Parathyroid adenoma (tissue), 2 donors: ENCODE data around the gene VIL1.
A peak's percentile ranks its signal among the peaks of the same experiment; 100 is the strongest.

Experiments used
- H2AFZ ChIP-seq: fragments of 300-600 bp; sonication (generic); one replicate; pipeline ENCODE4 v1.7.0; 2017; ENCODE audit warnings: antibody characterized with exemption, mild to moderate bottlenecking
- H3K27ac ChIP-seq: fragments of 300-600 bp; sonication (generic); one replicate; pipeline ENCODE4 v1.7.0; 2017
- H3K27me3 ChIP-seq: fragments of 300-600 bp; sonication (generic); one replicate; pipeline ENCODE4 v1.7.0; 2017; ENCODE audit warnings: low read length; ENCODE audit not compliant: control insufficient read depth, insufficient read depth
- H3K36me3 ChIP-seq: fragments of 300-600 bp; sonication (generic); one replicate; pipeline ENCODE4 v1.7.0; 2017; ENCODE audit warnings: low read length; ENCODE audit not compliant: control insufficient read depth, insufficient read depth
- H3K4me1 ChIP-seq: fragments of 300-600 bp; sonication (generic); one replicate; pipeline ENCODE4 v1.7.0; 2017; ENCODE audit warnings: control low read depth
- H3K4me2 ChIP-seq: fragments of 300-600 bp; sonication (generic); one replicate; pipeline ENCODE4 v1.7.0; 2017; ENCODE audit warnings: low read length
- H3K4me3 ChIP-seq: fragments of 300-600 bp; sonication (generic); one replicate; pipeline ENCODE4 v1.7.0; 2017; ENCODE audit warnings: low read depth, low read length
- H3K79me2 ChIP-seq: fragments of 300-600 bp; sonication (generic); one replicate; pipeline ENCODE4 v1.7.0; 2017; ENCODE audit warnings: control low read depth
- H3K9ac ChIP-seq: fragments of 300-600 bp; sonication (generic); one replicate; pipeline ENCODE4 v1.7.0; 2017; ENCODE audit warnings: mild to moderate bottlenecking
- H3K9me3 ChIP-seq: fragments of 300-600 bp; sonication (generic); one replicate; pipeline ENCODE4 v1.7.0; 2017; ENCODE audit warnings: low read length; ENCODE audit not compliant: control insufficient read depth
- TF ChIP-seq, protein P1 (sequence below): fragments of 300-600 bp; sonication (generic); IDR thresholded peaks from one replicate; pipeline ENCODE4 v1.7.0; 2017; ENCODE audit warnings: antibody characterized with exemption, mild to moderate bottlenecking
- donor health status: primary hyperparathyroidism.

The VIL1 gene

GRCh38 chr2:218405086-218405745 lies 13.7 kb upstream of the VIL1 start:
- Histone ChIP-seq H2AFZ (no peak overlapping the region), H3K27me3 (no peaks in the 10 kb centered on the region), H3K9ac (no peak overlapping the region), H3K79me2 (peaks cover 7% of the 10 kb centered on the region), H3K27ac (peak overlapping the region; percentile 85), H3K4me1 (peaks cover 17% of the 10 kb centered on the region), H3K9me3 (no peaks in the 10 kb centered on the region), H3K4me2 (peak overlapping the region; percentile 56), H3K4me3 (no peak overlapping the region), H3K36me3 (no peaks in the 10 kb centered on the region)
- TF ChIP-seq, protein P1, sequence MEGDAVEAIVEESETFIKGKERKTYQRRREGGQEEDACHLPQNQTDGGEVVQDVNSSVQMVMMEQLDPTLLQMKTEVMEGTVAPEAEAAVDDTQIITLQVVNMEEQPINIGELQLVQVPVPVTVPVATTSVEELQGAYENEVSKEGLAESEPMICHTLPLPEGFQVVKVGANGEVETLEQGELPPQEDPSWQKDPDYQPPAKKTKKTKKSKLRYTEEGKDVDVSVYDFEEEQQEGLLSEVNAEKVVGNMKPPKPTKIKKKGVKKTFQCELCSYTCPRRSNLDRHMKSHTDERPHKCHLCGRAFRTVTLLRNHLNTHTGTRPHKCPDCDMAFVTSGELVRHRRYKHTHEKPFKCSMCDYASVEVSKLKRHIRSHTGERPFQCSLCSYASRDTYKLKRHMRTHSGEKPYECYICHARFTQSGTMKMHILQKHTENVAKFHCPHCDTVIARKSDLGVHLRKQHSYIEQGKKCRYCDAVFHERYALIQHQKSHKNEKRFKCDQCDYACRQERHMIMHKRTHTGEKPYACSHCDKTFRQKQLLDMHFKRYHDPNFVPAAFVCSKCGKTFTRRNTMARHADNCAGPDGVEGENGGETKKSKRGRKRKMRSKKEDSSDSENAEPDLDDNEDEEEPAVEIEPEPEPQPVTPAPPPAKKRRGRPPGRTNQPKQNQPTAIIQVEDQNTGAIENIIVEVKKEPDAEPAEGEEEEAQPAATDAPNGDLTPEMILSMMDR = no peak

- no peak overlapping the region for H3K9ac ChIP-seq
- peak overlapping the region; percentile 85 for H3K27ac ChIP-seq
- H3K4me2 ChIP-seq = peak overlapping the region; percentile 56
- peaks cover 7% of the 10 kb centered on the region for H3K79me2 ChIP-seq
- no peaks in the 10 kb centered on the region for H3K27me3 ChIP-seq
- H3K4me1 ChIP-seq = peaks cover 17% of the 10 kb centered on the region
- no peaks in the 10 kb centered on the region for H3K9me3 ChIP-seq
- H3K36me3 ChIP-seq = no peaks in the 10 kb centered on the region
- H2AFZ ChIP-seq = peak overlapping the region; percentile 40
- peak overlapping the region; percentile 43 for H3K4me3 ChIP-seq
- TF ChIP-seq, protein P1 = no peak
Observed at GRCh38 chr2:218405746-218406208, 13.1 kb upstream of the VIL1 start.

DNA sequence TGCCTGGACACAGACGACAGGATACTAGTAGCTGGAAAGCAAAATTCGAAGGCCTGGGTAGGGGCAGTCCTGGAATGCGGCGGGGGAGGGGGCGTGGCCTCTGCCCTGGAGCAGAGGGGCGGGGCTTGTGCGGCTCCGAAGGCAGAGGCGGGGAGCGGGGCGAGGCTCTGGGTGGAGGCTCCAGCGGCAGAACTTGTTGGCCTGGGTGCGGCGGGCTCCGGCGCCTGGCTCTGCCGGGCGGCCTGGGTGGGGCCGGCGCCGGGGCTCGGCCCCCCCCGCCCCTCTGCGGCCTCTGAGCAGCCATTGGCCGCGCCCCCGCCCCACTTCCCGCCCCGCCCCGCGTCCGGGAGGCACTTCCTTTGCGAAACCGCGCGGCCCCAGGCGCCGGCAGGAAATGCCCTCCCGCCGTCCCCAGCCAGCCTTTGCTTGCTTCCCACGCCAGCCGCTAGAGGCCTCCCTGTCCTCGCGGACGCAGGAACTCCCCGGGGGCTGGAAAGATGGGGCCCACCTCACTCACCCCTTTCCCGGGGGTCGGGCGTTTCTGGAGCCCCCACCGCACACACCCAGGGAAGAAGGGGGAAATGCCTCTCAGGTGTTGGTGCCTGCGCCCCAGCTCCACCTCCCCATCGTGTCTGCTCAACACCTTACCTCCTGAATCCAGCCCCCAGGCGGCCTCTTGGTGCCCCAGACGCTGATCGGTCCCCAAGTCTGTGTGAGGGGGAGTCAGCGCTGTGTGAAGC lies 12.5 kb upstream of the VIL1 start:
- H3K9me3 ChIP-seq = no peaks in the 10 kb centered on the region
- no peaks in the 10 kb centered on the region for H3K36me3 ChIP-seq
- peak overlapping the region; percentile 96 for H2AFZ ChIP-seq
- H3K4me1 ChIP-seq = peaks cover 16% of the 10 kb centered on the region
- H3K4me3 ChIP-seq = peak overlapping the region; percentile 43
- no peaks in the 10 kb centered on the region for H3K27me3 ChIP-seq
- peaks cover 7% of the 10 kb centered on the region for H3K79me2 ChIP-seq
- H3K27ac ChIP-seq = peak overlapping the region; percentile 85
- H3K9ac ChIP-seq = no peak overlapping the region
- TF ChIP-seq, protein P1 = peak; percentile 85
- H3K4me2 ChIP-seq = peak overlapping the region; percentile 83

GRCh38 chr2:218406949-218407618 lies 11.8 kb upstream of the VIL1 start:
- Histone ChIP-seq H3K4me2 (peak overlapping the region; percentile 83), H3K4me3 (peak overlapping the region; percentile 42), H3K79me2 (peaks cover 4% of the 10 kb centered on the region), H3K9me3 (no peaks in the 10 kb centered on the region), H3K27me3 (no peaks in the 10 kb centered on the region), H3K36me3 (no peaks in the 10 kb centered on the region), H3K9ac (no peak overlapping the region), H2AFZ (peak overlapping the region; percentile 96), H3K27ac (peak overlapping the region; percentile 68), H3K4me1 (peaks cover 11% of the 10 kb centered on the region)
- TF ChIP-seq, protein P1 = no peak
